ENCODE results near the gene GOLGA1. TPM values are rescaled to one million over a fixed set of nuclear protein-coding genes. Genes with fewer than 3 reads are reported as not detected.

The GOLGA1 gene
- polyA plus RNA-seq, 1 donor (not counting 4 experiments of a cell fraction or from before 2014, with no cell fraction given), result 7.4 TPM

DNA sequence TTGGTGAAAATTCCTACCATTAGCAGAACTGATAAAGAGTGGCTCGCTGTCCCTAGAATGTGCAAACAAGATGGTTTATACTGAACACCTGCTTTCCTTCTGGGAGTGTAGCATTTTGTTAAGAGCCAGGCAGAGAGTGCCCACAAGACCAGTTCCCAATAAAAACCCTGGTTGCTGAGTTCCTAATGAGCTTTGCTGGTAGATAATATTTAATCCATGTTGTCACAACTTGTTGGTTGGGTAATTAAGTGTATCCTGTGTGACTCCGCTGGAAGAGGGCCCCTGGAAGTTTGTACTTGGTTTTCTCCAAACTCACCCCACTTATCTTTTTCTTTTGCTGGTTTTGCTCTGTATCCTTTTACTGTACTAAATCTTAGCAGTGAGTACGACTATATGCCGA lies 39.5 kb upstream of the GOLGA1 start:
- Histone ChIP-seq H3K27me3 (ENCODE audit: control insufficient read depth, extremely low read depth, insufficient read depth, low read length) (no peaks in the 10 kb centered on the region), H4K20me1 (ENCODE audit: control insufficient read depth, extremely low read depth, insufficient read depth, low read length) (no peaks in the 10 kb centered on the region), H3K79me2 (ENCODE audit: control insufficient read depth, insufficient read depth, low read length) (no peaks in the 10 kb centered on the region), H2AFZ (ENCODE audit: control insufficient read depth, low read length) (no peak overlapping the region), H3K4me2 (ENCODE audit: control insufficient read depth, extremely low read depth, insufficient read depth, low read depth, low read length) (no peak overlapping the region), H3K36me3 (ENCODE audit: control insufficient read depth in 2 of 2, extremely low read depth in 1 of 2, insufficient read depth in 2 of 2, low read length in 2 of 2) (peaks cover 0 to 3% of the 10 kb centered on the region in 2 experiments), H3K9ac (ENCODE audit: control insufficient read depth, extremely low read depth, insufficient read depth, low read length) (no peak overlapping the region), H3K4me3 (ENCODE audit: control insufficient read depth in 2 of 3, extremely low read depth in 1 of 3, insufficient read depth in 2 of 3, low read depth in 1 of 3, low read length in 3 of 3) (no peak overlapping the region), H3K9me3 (ENCODE audit: control insufficient read depth, low read depth, low read length) (no peaks in the 10 kb centered on the region), H3K9me1 (ENCODE audit: control insufficient read depth, extremely low read depth, insufficient read depth, low read length) (no peaks in the 10 kb centered on the region), H3K4me1 (ENCODE audit: control insufficient read depth, extremely low read depth, insufficient read depth, low read length) (no peaks in the 10 kb centered on the region), H3K27ac (ENCODE audit: control insufficient read depth, insufficient read depth, low read length) (no peak overlapping the region)
- TF ChIP-seq EZH2 (IDR thresholded peaks at IDR 0.05; ENCODE audit: low read length), result no peak
- TF ChIP-seq, protein P1, sequence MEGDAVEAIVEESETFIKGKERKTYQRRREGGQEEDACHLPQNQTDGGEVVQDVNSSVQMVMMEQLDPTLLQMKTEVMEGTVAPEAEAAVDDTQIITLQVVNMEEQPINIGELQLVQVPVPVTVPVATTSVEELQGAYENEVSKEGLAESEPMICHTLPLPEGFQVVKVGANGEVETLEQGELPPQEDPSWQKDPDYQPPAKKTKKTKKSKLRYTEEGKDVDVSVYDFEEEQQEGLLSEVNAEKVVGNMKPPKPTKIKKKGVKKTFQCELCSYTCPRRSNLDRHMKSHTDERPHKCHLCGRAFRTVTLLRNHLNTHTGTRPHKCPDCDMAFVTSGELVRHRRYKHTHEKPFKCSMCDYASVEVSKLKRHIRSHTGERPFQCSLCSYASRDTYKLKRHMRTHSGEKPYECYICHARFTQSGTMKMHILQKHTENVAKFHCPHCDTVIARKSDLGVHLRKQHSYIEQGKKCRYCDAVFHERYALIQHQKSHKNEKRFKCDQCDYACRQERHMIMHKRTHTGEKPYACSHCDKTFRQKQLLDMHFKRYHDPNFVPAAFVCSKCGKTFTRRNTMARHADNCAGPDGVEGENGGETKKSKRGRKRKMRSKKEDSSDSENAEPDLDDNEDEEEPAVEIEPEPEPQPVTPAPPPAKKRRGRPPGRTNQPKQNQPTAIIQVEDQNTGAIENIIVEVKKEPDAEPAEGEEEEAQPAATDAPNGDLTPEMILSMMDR (optimal IDR thresholded peaks at IDR 0.05 in 1 of 3, IDR thresholded peaks at IDR 0.05 in 1 of 3, conservative IDR thresholded peaks at IDR 0.05 in 1 of 3; ENCODE audit: extremely low read depth in 1 of 3, insufficient read depth in 2 of 3, low read length in 3 of 3), result no peak
- dilution Hi-C loops (cut with MboI; ENCODE audit: extremely low pct_ligation_motif_present, low sequenced_read_pairs), result no loop called here
- DNase-seq (ENCODE audit: low read depth, low spot score), result no peak
- FAIRE-seq, result no peak

DNA sequence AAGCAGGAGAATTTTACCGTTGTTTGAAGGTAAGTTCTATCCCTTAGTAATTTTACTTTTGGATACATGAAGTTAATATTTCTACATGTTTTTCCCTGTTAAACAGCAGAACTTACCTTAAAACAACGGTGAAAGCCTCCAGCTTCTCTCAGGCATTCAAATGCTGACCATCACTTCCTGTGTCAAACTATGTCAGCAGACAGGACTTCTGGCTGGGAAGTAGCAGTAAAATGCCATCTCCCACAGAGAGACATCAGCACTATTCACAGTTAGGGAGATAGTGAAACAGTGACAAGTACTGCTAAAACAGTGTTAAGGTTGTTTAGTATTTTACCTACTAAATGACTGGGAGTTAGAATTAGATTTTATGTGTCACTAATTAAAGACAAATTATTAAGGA lies 34.2 kb upstream of the GOLGA1 start:
- no peak for DNase-seq (ENCODE audit: low read depth, low spot score)
- no peak for TF ChIP-seq EZH2 (IDR thresholded peaks at IDR 0.05; ENCODE audit: low read length)
- TF ChIP-seq, protein P1 (optimal IDR thresholded peaks at IDR 0.05 in 1 of 3, IDR thresholded peaks at IDR 0.05 in 1 of 3, conservative IDR thresholded peaks at IDR 0.05 in 1 of 3; ENCODE audit: extremely low read depth in 1 of 3, insufficient read depth in 2 of 3, low read length in 3 of 3), result no peak
- Histone ChIP-seq H3K4me3 (ENCODE audit: control insufficient read depth in 2 of 3, extremely low read depth in 1 of 3, insufficient read depth in 2 of 3, low read depth in 1 of 3, low read length in 3 of 3) (no peak overlapping the region), H2AFZ (ENCODE audit: control insufficient read depth, low read length) (no peak overlapping the region), H4K20me1 (ENCODE audit: control insufficient read depth, extremely low read depth, insufficient read depth, low read length) (no peaks in the 10 kb centered on the region), H3K9me1 (ENCODE audit: control insufficient read depth, extremely low read depth, insufficient read depth, low read length) (no peaks in the 10 kb centered on the region), H3K79me2 (ENCODE audit: control insufficient read depth, insufficient read depth, low read length) (no peaks in the 10 kb centered on the region), H3K27me3 (ENCODE audit: control insufficient read depth, extremely low read depth, insufficient read depth, low read length) (no peaks in the 10 kb centered on the region), H3K4me2 (ENCODE audit: control insufficient read depth, extremely low read depth, insufficient read depth, low read depth, low read length) (no peak overlapping the region), H3K9ac (ENCODE audit: control insufficient read depth, extremely low read depth, insufficient read depth, low read length) (no peak overlapping the region), H3K27ac (ENCODE audit: control insufficient read depth, insufficient read depth, low read length) (no peak overlapping the region), H3K9me3 (ENCODE audit: control insufficient read depth, low read depth, low read length) (no peaks in the 10 kb centered on the region), H3K36me3 (ENCODE audit: control insufficient read depth in 2 of 2, extremely low read depth in 1 of 2, insufficient read depth in 2 of 2, low read length in 2 of 2) (peaks cover 0 to 2% of the 10 kb centered on the region in 2 experiments), H3K4me1 (ENCODE audit: control insufficient read depth, extremely low read depth, insufficient read depth, low read length) (no peaks in the 10 kb centered on the region)
- dilution Hi-C loops (cut with MboI; ENCODE audit: extremely low pct_ligation_motif_present, low sequenced_read_pairs), result no loop called here
- no peak for FAIRE-seq
